ENCODE results near the gene SPEN. TPM values are rescaled to one million over a fixed set of nuclear protein-coding genes. Genes with fewer than 3 reads are reported as not detected.

SPEN gene
- total and polyA plus RNA-seq, 2 of the 13 experiments (the other 11 are each of a cell fraction or from before 2014, with no cell fraction given) = 4.8 to 14.0 TPM

- TF ChIP-seq SKIL (CRISPR knock-in tag; IDR thresholded peaks at IDR 0.05; ENCODE audit: borderline replicate concordance) (peak; percentile 24; the same call in 1 of the 2 replicates), PPARG (CRISPR knock-in tag; conservative IDR thresholded peaks at IDR 0.05) (peak; percentile 52; the same call in 1 of the 2 replicates), RARA (CRISPR knock-in tag; IDR thresholded peaks at IDR 0.05) (peak; percentile 41; the same call in 1 of the 2 replicates), HOXA3 (CRISPR knock-in tag; IDR thresholded peaks at IDR 0.05) (peak; percentile 79), SIN3A (IDR thresholded peaks at IDR 0.05; ENCODE audit: borderline replicate concordance, low read depth, low read length) (0 out of 2 replicates have a peak, but pooled peaks have one; percentile 60), KMT2B (CRISPR knock-in tag; IDR thresholded peaks at IDR 0.05) (peak; percentile 83), ZBTB42 (CRISPR knock-in tag; IDR thresholded peaks at IDR 0.05) (no peak), THAP11 (CRISPR knock-in tag; IDR thresholded peaks at IDR 0.05) (peak; percentile 66; the same call in 1 of the 2 replicates), GFI1 (CRISPR knock-in tag; IDR thresholded peaks at IDR 0.05; ENCODE audit: borderline replicate concordance) (peak; percentile 65; the same call in 1 of the 2 replicates), RAD21 (CRISPR knock-in tag; IDR thresholded peaks at IDR 0.05) (0 out of 2 replicates have a peak, but pooled peaks have one; percentile 18), ZNF567 (CRISPR knock-in tag; IDR thresholded peaks at IDR 0.05; ENCODE audit: borderline replicate concordance) (no peak), PLSCR1 (CRISPR knock-in tag; IDR thresholded peaks at IDR 0.05; ENCODE audit: borderline replicate concordance) (no peak), SP5 (CRISPR knock-in tag; IDR thresholded peaks at IDR 0.05; ENCODE audit: borderline replicate concordance, low read depth) (peak; percentile 71), RFX5 (IDR thresholded peaks at IDR 0.05; ENCODE audit: low read depth, low read length) (peak; percentile 7; the same call in 1 of the 2 replicates), HMG20A (CRISPR knock-in tag; IDR thresholded peaks at IDR 0.05; ENCODE audit: borderline replicate concordance) (0 out of 2 replicates have a peak, but pooled peaks have one; percentile 16), GATAD1 (CRISPR knock-in tag; IDR thresholded peaks at IDR 0.05) (peak; percentile 56; the same call in 1 of the 2 replicates), ZSCAN21 (CRISPR knock-in tag; IDR thresholded peaks at IDR 0.05; ENCODE audit: borderline replicate concordance) (peak; percentile 78), ZNF136 (CRISPR knock-in tag; IDR thresholded peaks at IDR 0.05; ENCODE audit: low read depth) (no peak), ZNF740 (CRISPR knock-in tag; IDR thresholded peaks at IDR 0.05) (0 out of 2 replicates have a peak, but pooled peaks have one; percentile 15), FIP1L1 (IDR thresholded peaks at IDR 0.05; ENCODE audit: borderline replicate concordance, insufficient read depth, low read depth, low read length) (no peak), PAXIP1 (CRISPR knock-in tag; conservative IDR thresholded peaks at IDR 0.05) (peak; percentile 72; the same call in 1 of the 2 replicates), TOE1 (CRISPR knock-in tag; IDR thresholded peaks at IDR 0.05) (peak; percentile 23; the same call in 1 of the 2 replicates), ZNF883 (CRISPR knock-in tag; IDR thresholded peaks at IDR 0.05; ENCODE audit: not compliant biosample characterization) (peak; percentile 66)
Measured at GRCh38 chr1:15835741-15836510, 11.6 kb upstream of the SPEN start (continued).
